SK-MEL-5 (cell line): ENCODE measurements around the gene STARD9. TPM values are rescaled to one million over a fixed set of nuclear protein-coding genes. Genes with fewer than 3 reads are reported as not detected.
A peak's percentile ranks its signal among the peaks of the same experiment; 100 is the strongest.
"Not testable (repeated sequence)": the region's sequence is repeated elsewhere in the genome, so short reads cannot be mapped to it uniquely, and the experiment has no call there.

Experiments used
- DNase-seq: peaks from one replicate; pipeline ENCODE4 v3.0.0-alpha.2; 2016; ENCODE audit warnings: low read depth, low spot score
- in situ Hi-C: cut with HindIII; loops from 2 replicates; pipeline ENCODE4 v1.10.0; 2016; ENCODE audit warnings: low sequenced_read_pairs, high pct_unique_total_duplicates, low pct_unique_long_range_greater_than_20kb
- polyA plus RNA-seq, 2 experiments: library from polyadenylated mRNA; depleted of rRNA; stranded (reverse); fragments of >200 nt; gene quantifications; 2 replicates each; pipeline ENCODE4 v1.2.3, GENCODE V29; 2015
- total RNA-seq: library from RNA; depleted of rRNA; stranded (reverse); fragments of >200 nt; shearing (Covaris generic); gene quantifications from 2 replicates; pipeline ENCODE4 v1.2.3, GENCODE V29; 2014; rRNA removed

The STARD9 gene
- 2.1 and 2.2 TPM in 2 replicates for total RNA-seq
- polyA plus RNA-seq (2015; cell fraction: cytosol; rRNA removed), result 1.5 and 2.4 TPM in 2 replicates
- 11.9 and 17.9 TPM in 2 replicates for polyA plus RNA-seq (2015; cell fraction: nucleus; rRNA removed)

DNA sequence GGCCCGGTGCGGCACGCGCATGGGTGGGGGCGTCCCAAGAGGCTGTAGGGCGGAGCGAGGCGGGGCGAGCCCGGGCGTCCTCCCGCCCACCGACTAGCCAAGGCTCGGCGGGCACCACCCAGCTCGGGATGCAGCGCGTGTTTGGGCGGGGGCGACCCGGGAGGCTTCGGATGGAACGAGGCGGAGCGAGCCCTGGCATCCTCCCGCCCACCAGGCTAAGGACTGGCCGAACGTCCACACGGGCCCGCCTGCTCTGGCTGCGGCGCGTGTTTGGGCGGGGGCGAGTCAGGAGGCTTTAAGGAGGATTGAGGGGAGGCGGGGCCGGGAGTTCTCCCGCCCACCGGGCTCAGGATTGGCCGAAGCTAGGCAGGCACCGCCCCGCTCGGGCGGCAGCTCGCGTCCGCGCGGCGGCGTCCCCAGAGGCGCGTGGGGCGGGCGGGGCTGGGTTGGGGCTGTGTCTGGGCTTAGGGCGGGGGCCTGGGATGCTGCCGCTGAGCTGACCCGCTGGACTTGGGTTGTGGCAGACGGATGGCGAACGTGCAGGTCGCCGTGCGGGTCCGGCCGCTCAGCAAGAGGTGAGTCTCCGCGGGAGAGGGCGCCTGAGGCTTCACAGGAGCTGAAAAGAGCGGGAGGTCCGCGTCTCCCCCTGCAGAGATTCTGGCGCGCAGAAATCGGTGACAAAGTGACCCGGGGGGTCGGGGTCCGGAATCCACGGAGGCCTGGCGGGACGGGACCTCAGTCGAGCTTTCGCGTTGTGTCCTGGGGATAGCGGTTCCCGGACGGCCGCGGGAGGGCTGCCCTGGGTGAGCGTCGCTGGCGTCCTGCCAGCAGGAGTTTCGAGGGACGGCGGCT, at the start of gene STARD9:
TSS of gene STARD9 (plus strand) at position 419 of the 852 bp plus-strand sequence. CDS start at position 529, 110 bp downstream.
- peak; percentile 98 for DNase-seq
- in situ Hi-C loops, result no loop called here

DNA sequence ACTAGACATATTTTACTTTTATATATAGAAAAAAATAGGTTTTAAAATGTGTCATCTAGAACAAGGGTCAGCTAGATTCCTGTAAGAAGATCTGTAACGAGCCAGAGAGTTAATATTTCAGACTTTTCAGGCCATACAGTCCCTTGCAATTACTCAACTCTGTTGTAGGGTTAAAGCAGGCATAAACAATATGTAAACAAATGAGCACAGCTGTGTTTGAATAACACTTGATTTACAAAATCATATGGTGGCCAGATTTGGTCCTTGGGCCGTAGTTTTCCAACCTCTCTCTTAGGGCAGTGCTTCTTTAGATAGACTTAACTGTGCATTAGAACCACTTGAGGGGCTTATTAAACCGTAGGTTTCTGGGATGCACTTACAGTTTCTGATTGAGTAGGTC, 46.4 kb upstream of the STARD9 start:
- no peak for DNase-seq
- in situ Hi-C loops, result no loop called here

DNA sequence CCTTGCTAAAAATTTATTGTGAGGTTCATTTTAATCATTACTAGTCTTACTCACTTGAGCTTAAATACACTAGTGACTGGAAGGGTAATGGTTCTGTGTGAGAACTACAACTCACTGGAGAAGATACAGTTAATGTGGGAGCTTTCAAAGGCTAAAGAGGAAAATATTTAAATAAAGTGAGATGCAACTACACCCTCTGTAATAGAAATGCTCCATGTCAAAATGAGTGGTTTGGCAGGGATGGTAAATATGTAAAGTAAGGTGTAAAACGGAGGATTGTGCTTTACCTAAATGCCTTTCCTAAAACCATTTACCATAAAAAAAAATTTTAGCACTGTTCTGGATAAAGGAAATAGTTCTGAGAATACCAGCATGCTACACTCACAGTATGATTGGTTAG, 42.2 kb upstream of the STARD9 start:
- in situ Hi-C loops, result no loop called here
- no peak for DNase-seq

DNA sequence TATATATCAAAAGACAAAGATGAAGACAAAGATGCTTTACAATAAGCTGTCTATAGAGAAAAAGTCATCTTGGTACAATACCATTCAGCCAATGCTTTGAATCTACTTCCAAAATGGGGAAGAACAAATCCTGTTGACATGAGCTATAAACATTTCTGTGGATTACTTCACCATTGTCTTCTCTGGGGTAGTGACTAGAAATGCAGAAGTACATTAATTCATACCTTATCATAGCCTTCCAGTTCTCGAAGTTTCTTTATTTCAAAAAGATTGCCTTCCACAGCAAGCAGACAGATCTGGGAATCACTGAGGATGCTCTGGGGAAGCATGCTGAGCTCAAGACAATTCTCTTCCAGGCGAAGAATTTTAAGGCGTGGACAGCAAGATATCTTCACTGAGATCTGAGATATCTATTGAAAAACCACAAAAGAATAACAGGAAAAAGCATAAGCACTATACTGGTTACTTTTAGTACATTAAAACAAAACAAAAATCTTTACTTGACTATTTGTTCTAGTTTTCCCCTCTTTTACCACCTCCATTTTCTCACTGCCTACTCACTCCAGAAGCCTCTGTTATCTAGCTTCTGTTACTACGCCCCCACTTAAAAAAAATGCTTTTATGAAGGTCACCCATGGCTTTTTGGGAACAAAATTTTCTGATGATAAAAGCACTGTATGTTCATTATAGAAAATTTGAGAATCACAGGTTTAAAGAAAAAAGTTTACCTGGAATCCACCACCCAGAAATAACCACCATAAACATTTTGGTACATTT, 30.4 kb upstream of the STARD9 start:
- in situ Hi-C loops, result no loop called here
- no peak for DNase-seq

DNA sequence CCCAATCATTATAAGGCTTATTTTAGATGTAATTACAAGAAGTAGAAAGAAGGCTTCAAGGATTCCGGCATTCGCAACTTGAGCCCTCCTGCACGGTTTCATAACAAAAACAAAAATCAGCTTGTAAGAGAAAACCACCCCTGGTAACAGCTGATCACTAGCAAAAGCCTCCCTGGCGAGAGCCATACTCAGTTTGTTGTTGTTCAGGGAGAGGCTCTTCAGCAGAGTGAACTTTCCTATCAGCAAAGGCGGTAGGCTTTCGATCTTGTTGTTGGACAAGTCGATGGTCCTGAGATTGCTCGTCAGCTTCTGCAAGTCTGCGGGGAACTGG, 27.5 kb upstream of the STARD9 start:
- in situ Hi-C loops, result no loop called here
- no peak for DNase-seq

DNA sequence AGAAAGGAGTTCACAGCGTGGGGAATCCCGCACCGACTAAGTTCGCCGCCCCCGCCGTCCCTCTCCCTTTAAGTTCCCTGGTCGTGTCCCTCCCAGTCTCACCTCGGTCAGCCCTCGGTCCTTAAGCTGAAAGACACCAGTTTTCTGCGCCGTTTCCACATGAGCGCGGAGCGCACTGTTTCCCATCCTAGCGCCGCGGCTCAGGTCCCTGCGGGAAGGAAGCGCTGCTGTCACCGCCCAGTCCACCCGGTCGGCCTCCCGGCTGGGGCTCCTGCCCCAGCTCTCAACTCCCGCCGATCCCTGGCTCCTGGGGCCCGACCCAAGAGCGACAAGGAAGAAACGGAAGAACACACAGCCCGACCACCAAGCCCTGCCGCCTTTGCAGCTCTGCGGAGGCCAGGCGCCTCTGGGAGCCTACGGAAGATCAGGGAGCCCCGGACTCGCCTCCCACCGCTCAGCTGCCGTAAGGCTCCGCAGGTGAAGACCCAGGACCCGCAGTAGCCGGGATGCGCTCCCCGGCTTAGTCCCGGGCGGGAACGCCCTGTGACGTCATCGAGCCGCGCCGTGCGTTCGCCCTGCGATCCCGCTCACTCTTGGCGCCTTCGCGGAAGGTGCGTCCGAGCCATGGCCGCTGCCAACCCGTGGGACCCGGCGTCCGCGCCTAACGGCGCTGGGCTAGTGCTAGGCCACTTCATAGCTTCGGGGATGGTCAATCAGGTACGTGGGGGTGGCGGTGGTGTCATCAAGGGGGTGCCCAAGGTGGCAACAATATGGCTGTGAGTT, 27.0 kb upstream of the STARD9 start, which contains the start of the genes HAUS2 and LRRC57:
TSS of gene HAUS2 (plus strand) at position 590 of the 783 bp plus-strand sequence. CDS start at position 625, 35 bp downstream.
TSS of gene LRRC57 (minus strand) at position 545 of the 783 bp plus-strand sequence. CDS start at position 186, 359 bp downstream.
- peak; percentile 81 for DNase-seq

DNA sequence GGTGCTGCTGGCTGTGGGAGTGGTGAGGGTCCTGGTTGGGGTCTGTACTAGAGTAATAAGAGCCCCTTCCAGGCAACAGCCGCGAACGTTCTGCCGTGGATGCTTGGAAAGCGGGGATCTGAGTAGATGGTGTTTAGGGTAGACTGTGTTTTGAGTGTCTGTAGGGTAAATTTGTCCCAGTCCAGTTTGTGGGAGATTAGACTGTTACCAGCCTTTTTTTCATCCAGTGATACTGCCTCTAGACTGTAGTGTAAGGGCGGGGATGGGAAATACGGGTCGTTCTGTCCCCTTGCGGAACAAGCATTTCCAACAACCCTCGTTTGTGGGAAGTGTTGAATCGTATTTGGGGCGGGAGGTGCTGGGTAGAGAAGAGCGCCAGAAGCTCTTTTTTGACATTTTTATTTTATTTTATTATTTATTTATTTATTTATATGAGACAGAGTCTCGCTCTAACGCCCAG, 26.3 kb upstream of the STARD9 start:
- DNase-seq, result peak; percentile 55
- in situ Hi-C loops, result no loop called here

More for the DNA sequence above, 27.0 kb upstream of the STARD9 start, which contains the start of the genes HAUS2 and LRRC57:
- in situ Hi-C loops, result no loop called here

DNA sequence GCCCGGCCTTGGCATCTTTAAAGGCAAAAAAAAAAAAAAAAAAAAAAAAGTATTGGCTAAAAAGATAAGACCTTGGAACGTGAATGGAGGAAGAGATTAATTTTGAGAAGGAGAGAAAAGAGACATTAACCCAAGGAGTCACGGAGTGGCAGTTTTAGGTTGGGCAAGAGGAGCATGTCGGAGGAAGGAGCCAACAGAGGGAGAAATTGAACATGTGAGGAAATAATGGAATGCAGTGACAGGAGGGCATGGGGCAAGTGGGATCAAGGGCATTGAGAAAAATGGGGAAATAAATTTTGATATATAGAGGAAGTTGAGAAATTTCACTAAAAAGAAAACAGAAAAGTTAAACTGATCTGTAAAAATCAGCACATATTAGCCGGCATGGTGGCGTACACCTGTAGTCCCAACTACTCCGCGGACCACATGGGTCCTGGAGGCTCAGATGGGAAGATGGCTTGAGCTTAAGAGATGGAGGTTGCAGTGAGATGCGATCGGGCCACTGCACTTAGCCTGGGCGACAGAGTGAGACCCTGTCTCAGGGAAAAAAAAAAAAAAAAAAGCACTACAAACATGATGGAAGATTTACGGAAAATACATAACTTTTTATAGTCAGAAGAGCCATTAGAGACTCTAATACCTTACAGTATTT, 25.5 kb upstream of the STARD9 start:
- DNase-seq, result no peak
- in situ Hi-C loops, result no loop called here

DNA sequence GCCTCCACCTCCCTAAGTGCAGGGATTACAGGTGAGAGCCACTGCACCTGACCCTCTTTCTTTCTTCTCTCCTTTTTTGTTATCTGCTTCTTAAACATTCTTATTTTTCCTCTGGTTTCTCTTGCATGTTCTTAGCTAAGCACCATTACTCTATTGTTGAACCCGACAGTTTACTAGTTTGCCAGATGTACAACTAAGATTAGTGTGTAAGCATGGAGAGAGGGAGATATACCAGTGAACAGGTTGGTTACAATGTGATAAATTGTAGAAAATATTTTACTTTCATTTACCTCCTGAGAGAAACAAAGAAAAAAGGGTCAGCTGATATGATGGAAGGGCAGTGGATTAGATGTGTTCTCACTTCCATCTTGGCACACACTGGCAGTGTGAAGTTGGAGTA, 21.9 kb upstream of the STARD9 start:
- in situ Hi-C loops, result no loop called here

DNA sequence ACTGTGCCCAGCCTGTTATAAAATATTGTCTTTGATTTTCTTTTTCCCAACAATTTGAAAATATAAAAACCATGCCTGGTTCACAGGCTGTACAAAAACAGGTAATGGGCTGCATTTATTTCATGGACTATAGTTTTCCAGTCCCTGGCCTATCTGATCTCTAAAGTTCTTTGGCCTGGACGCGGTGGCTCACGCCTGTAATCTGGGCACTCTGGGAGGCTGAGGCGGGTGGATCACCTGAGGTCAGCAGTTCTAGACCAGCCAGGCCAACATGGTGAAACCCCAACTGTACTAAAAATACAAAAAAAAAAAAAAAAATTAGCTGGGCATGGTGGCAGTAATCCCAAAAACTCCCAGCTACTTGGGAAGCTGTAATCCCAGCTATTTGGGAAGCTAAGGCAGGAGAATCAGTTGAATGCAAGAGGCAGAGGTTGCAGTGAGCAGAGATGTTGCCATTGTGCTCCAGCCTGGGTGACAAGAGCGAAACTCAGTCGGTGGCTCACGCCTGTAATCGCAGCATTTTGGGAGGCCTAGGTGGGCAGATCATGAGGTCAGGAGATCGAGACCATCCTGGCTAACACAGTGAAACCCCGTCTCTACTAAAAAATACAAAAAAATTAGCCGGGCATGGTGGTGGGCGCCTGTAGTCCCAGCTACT, 18.7 kb upstream of the STARD9 start:
- DNase-seq, in situ Hi-C loops: not testable (repeated sequence)

More for the DNA sequence above, 21.9 kb upstream of the STARD9 start:
- no peak for DNase-seq

DNA sequence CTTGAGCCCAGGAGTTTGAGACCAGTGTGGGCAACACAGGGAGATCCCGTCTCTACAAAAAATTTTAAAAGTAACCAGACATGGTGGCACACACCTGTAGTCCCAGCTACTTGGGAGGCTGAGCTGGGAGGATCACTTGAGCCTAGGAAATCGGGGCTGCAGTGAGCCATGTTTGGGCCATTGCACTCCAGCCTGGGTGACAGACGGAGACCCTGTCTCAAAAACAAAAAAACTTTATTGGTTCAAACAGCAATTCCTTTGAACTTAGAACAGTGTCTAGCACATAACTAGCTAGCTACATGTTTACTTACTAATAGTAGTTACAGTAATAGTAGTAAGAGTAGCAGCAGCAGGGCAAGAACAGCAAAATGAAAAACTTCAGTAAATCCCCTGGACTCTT, 16.7 kb upstream of the STARD9 start:
- in situ Hi-C loops, result no loop called here
- DNase-seq, result no peak

DNA sequence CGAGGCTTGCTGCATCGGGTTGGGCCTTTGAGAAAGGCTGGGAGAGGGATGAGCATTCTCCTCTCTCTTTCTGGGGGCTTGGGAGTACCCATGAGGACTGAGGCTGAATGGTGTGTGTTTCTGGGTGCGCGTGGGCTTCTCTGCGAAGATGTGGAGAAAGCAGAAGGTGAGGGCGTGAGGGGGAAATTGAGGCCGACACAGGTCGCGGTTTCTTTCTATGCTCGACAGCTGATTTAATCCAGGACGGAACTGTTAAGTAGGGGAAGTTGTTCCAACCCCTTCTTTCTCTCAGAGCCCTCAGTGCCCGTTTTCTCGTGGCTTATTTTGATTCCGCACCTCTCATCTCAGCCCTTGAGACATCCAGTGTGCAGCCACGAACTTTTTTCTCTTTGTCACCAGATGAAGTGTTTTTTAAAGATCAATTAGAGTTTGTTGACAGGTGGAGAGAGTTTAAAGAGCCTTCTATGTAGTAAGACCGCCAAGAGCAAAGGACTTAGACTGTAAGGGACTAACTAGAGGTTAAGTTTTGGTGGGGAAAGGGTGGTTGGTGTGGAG, 711 bp downstream of the STARD9 start:
- in situ Hi-C loops, result no loop called here

DNA sequence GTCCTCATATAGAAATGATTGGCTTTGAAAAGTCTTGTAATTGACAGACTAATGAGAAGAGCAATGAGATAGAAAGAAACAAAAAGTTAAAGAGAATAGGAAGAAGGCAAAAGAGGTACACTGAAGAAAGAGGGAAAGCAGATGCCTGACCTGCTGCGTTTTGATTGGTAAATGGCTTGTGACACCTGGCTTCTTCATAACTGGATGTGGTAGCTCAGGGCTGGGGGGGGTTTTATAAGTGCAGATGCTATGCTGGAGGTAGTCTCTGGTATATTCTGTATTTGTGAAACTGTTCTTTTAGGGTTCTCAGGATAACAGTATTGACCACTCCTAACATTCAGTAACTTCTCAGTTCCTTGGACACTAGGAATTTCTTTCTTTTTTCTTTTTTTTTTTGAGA, 1.4 kb downstream of the STARD9 start:
- DNase-seq, result no peak
- in situ Hi-C loops, result no loop called here

More for the DNA sequence above, 711 bp downstream of the STARD9 start:
- no peak for DNase-seq

DNA sequence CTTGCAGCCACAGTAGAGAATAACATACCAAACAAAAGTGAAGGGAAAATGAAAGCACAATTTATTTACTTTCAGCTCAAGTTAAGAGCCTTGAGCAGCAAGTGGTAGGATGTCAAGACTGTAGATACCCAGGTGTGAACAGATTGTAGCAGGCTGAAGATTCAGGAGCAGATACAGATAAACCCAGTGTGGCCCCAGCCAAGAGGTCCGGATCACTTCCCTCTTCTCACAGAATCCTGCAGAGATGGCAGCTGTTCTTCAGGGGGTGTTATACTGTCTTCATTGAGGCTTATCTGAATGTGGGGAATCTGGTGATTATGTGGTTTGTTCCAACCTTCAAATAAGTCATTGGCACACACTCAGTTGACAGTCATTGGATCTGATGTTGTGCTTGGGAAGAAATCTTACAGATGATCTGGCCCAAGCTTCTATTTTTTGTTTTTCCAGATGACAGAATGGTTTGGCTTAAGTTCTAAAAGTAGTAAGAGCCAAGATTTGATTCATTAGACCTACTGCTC, 2.2 kb downstream of the STARD9 start:
- in situ Hi-C loops, result no loop called here
- DNase-seq, result no peak

DNA sequence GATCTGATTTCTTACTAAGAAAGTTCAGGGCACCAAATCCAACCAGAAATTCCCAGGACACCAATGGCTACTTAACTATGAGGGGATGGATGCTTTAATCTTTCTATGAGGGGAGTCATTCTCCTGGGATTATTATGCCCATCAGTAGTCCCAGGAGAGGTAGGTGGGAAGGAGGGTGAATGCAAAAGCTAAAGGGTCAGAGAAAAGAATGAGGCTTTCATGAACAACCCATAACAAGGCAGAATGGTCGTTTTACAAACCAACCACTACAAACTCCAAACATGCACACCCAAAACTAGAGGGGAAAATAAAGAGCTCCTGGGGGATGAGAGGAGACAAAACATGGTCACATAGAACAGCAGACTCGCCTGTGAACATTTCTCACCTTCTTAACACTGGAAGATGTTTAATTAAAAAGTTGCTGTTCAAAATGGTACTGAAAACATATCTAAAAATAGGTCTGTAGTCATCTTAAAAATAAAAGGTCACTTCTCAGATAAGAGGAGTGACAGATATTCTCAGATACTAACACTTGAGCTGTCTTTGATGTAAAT, 3.7 kb downstream of the STARD9 start:
- no peak for DNase-seq
- in situ Hi-C loops, result no loop called here

DNA sequence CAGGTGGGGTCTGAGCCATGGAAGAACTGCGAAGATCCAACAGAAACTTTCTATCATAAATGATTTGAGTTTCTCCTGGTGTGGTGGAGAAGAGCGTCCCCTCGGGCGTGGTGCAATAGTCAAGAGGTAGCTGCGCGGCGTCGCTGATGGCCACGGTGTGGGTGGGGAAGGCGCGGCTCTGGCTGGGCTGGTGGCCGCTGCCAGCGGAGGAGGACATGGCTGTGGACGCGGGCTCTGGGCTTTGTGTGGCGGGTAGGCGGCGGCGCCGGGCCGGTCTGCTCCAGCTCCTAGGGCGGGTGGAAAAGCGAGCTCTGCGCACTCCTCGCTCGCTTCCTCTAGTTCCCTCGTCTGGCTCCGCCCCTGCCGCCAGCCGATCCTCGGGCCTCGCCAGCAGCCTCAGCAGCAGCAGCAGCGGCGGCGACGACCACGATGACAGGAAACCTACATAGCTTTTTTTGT, 5.9 kb downstream of the STARD9 start:
- in situ Hi-C loops, result no loop called here
- peak; percentile 56 for DNase-seq
